Liver (tissue), 9 donors: ENCODE measurements around the gene GLS. TPM values are rescaled to one million over a fixed set of nuclear protein-coding genes. Genes with fewer than 3 reads are reported as not detected.

Experiments
- DNase-seq: peaks from one replicate; pipeline ENCODE4 v3.0.0-alpha.2; 2017; ENCODE audit warnings: low spot score
- H3K27ac ChIP-seq, 2 donors: one replicate each; pipeline ENCODE4 v1.7.0; 2013; ENCODE audit warnings: inconsistent platforms in 2 of 2, low read length in 2 of 2, control low read depth in 1 of 2, low read depth in 1 of 2, mild to moderate bottlenecking in 1 of 2
- H3K27me3 ChIP-seq, 4 donors: one replicate each; pipeline versions ENCODE4 v1.6.1 to v1.7.0; 2013; ENCODE audit warnings: low read length in 3 of 4, inconsistent platforms in 1 of 4, mild to moderate bottlenecking in 1 of 4, moderate library complexity in 1 of 4; ENCODE audit not compliant: control insufficient read depth in 4 of 4, insufficient read depth in 4 of 4
- H3K36me3 ChIP-seq, 4 donors: one replicate each; pipeline versions ENCODE4 v1.6.1 to v1.7.0; 2013; ENCODE audit warnings: low read length in 3 of 4, mild to moderate bottlenecking in 3 of 4, low read depth in 1 of 4, moderate library complexity in 1 of 4; ENCODE audit not compliant: control insufficient read depth in 4 of 4, insufficient read depth in 3 of 4
- H3K4me1 ChIP-seq, 4 donors: one replicate each; pipeline versions ENCODE4 v1.6.1 to v1.7.0; 2013; ENCODE audit warnings: low read length in 3 of 4, mild to moderate bottlenecking in 3 of 4, moderate library complexity in 1 of 4; ENCODE audit not compliant: control insufficient read depth in 4 of 4, insufficient read depth in 4 of 4
- H3K4me3 ChIP-seq, 3 donors: one replicate each; pipeline versions ENCODE4 v1.6.1 to v1.7.0; 2013; ENCODE audit warnings: low read length in 3 of 3, control low read depth in 1 of 3, low read depth in 1 of 3, mild to moderate bottlenecking in 1 of 3
- H3K9ac ChIP-seq, 2 donors: one replicate each; pipeline ENCODE4 v1.7.0; 2013; ENCODE audit warnings: low read length in 2 of 2, mild to moderate bottlenecking in 2 of 2, moderate library complexity in 2 of 2, control low read depth in 1 of 2, low read depth in 1 of 2
- H3K9me3 ChIP-seq, 4 donors: one replicate each; pipeline versions ENCODE4 v1.6.1 to v1.7.0; 2013; ENCODE audit warnings: low read length in 3 of 4; ENCODE audit not compliant: control insufficient read depth in 4 of 4
- GABPA ChIP-seq, 2 donors: IDR thresholded peaks in 1 of 2; conservative IDR thresholded peaks in 1 of 2; 2 replicates each; pipeline ENCODE4 v1.6.1; 2016; ENCODE audit warnings: antibody characterized with exemption in 2 of 2, mild to moderate bottlenecking in 1 of 2, moderate library complexity in 1 of 2
- HNF4A ChIP-seq, 2 donors: conservative IDR thresholded peaks; 2 replicates each; pipeline ENCODE4 v1.6.1; 2016; ENCODE audit warnings: antibody characterized with exemption in 2 of 2, mild to moderate bottlenecking in 2 of 2
- NR2F2 ChIP-seq: IDR thresholded peaks from 2 replicates; pipeline ENCODE4 v1.6.1; 2016; ENCODE audit warnings: antibody characterized with exemption
- RAD21 ChIP-seq, 2 donors: IDR thresholded peaks; 2 replicates each; pipeline ENCODE4 v1.6.1; 2016; ENCODE audit warnings: antibody characterized with exemption in 2 of 2, mild to moderate bottlenecking in 2 of 2
- RXRA ChIP-seq, 2 donors: IDR thresholded peaks; 2 replicates each; pipeline ENCODE4 v1.6.1; 2017 to 2018; ENCODE audit warnings: antibody characterized with exemption in 2 of 2, mild to moderate bottlenecking in 1 of 2
- TAF1 ChIP-seq: conservative IDR thresholded peaks from 2 replicates; pipeline ENCODE4 v1.6.1; 2016; ENCODE audit warnings: antibody characterized with exemption, mild to moderate bottlenecking
- WGBS: extraction: QIAGEN DNeasy Blood & Tissue Kit; methylation state at CpG from one replicate; pipeline ENCODE4 v1.1.7; 2013; 5-methylcytosine and 5-hydroxymethylcytosine counted together
- polyA plus RNA-seq, 2 donors: library from polyadenylated mRNA; stranded (reverse) in 1 of 2; unstranded in 1 of 2; fragments of 200-250 nt in 1 of 2; fragments of >200 nt in 1 of 2; fragmentation: Nextera tagmentation in 1 of 2; extraction: Ambion mirVana in 1 of 2; gene quantifications; one replicate each; pipeline versions ENCODE4 v1.2.1 to v1.2.3, GENCODE V29; 2013 to 2015
- total RNA-seq, 2 donors: library from RNA; depleted of rRNA; stranded (reverse); fragments of >200 nt; gene quantifications; one replicate each; pipeline ENCODE4 v1.2.3, GENCODE V29; 2014
- TF ChIP-seq, protein P1 (sequence below): IDR thresholded peaks from 2 replicates; pipeline ENCODE4 v1.6.1; 2016; ENCODE audit warnings: antibody characterized with exemption
- TF ChIP-seq, protein P2 (sequence below): IDR thresholded peaks from 2 replicates; pipeline ENCODE4 v1.6.1; 2016; ENCODE audit warnings: antibody characterized with exemption, mild to moderate bottlenecking
- donor health status: healthy.
- donor health status: healthy.
- donor health status: healthy.
- donor health status: healthy.
- donor health status: healthy.

The GLS gene
- total and polyA plus RNA-seq, 4 donors = 4.3 to 38.6 (median 16.5) TPM

DNA sequence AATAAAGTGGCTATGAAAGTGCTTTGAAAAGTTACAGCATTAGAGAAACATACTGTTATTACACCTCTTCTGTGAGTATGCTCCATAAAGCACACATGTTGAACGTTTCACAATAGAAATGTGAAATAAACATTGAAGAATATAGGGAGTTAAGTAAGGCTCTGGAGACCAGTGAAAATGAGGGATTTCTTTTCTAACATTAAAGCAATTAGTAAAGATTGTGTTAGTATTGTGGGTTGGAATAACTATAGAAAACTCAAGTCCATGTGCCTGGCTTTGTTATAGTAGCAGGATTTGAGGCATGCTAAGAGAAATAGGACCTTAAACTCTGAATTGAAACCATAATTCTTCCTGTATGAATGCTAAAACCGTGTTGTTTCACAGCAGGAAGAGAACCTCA lies 63.1 kb downstream of the GLS start:
- Histone ChIP-seq H3K9ac (no peak overlapping the region), H3K9me3 (no peaks in the 10 kb centered on the region), H3K4me3 (no peak overlapping the region), H3K36me3 (no peaks in the 10 kb centered on the region), H3K27ac (no peak overlapping the region), H3K4me1 (no peaks in the 10 kb centered on the region), H3K27me3 (no peaks in the 10 kb centered on the region)
- TF ChIP-seq, protein P1, sequence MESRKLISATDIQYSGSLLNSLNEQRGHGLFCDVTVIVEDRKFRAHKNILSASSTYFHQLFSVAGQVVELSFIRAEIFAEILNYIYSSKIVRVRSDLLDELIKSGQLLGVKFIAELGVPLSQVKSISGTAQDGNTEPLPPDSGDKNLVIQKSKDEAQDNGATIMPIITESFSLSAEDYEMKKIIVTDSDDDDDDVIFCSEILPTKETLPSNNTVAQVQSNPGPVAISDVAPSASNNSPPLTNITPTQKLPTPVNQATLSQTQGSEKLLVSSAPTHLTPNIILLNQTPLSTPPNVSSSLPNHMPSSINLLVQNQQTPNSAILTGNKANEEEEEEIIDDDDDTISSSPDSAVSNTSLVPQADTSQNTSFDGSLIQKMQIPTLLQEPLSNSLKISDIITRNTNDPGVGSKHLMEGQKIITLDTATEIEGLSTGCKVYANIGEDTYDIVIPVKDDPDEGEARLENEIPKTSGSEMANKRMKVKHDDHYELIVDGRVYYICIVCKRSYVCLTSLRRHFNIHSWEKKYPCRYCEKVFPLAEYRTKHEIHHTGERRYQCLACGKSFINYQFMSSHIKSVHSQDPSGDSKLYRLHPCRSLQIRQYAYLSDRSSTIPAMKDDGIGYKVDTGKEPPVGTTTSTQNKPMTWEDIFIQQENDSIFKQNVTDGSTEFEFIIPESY = no peak
- TF ChIP-seq TAF1 (no peak), NR2F2 (no peak), RXRA (IDR thresholded peaks at IDR 0.05) (no peak), HNF4A (conservative IDR thresholded peaks at IDR 0.05) (no peak)
- TF ChIP-seq, protein P2, sequence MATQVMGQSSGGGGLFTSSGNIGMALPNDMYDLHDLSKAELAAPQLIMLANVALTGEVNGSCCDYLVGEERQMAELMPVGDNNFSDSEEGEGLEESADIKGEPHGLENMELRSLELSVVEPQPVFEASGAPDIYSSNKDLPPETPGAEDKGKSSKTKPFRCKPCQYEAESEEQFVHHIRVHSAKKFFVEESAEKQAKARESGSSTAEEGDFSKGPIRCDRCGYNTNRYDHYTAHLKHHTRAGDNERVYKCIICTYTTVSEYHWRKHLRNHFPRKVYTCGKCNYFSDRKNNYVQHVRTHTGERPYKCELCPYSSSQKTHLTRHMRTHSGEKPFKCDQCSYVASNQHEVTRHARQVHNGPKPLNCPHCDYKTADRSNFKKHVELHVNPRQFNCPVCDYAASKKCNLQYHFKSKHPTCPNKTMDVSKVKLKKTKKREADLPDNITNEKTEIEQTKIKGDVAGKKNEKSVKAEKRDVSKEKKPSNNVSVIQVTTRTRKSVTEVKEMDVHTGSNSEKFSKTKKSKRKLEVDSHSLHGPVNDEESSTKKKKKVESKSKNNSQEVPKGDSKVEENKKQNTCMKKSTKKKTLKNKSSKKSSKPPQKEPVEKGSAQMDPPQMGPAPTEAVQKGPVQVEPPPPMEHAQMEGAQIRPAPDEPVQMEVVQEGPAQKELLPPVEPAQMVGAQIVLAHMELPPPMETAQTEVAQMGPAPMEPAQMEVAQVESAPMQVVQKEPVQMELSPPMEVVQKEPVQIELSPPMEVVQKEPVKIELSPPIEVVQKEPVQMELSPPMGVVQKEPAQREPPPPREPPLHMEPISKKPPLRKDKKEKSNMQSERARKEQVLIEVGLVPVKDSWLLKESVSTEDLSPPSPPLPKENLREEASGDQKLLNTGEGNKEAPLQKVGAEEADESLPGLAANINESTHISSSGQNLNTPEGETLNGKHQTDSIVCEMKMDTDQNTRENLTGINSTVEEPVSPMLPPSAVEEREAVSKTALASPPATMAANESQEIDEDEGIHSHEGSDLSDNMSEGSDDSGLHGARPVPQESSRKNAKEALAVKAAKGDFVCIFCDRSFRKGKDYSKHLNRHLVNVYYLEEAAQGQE = no peak
- 68% methylated on average over 2 of the region's 2 CpGs for WGBS
- no peak for DNase-seq

DNA sequence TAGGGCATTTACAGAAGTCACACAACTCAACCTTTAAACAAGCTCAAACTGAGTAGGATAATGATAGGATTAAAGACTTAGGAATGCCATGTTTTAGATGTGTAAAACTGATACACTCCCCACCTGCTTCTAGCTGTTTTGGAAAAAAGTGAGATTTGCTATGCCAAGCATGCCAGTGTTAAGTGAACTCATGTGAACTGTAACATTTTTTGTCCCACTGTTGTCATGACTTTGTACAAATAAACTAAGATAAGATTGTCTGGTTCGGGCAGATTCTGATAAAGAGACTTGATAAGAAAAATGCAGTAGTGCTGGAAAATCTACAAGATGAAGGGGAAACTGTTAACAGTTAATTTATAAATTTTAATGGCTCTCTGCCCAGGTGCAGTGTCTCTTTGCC lies 66.5 kb downstream of the GLS start:
- Histone ChIP-seq H3K4me1 (no peaks in the 10 kb centered on the region), H3K9ac (no peak overlapping the region), H3K9me3 (no peaks in the 10 kb centered on the region), H3K36me3 (no peaks in the 10 kb centered on the region), H3K27me3 (no peaks in the 10 kb centered on the region), H3K4me3 (no peak overlapping the region), H3K27ac (no peak overlapping the region)
- 13% methylated on average over 1 of the region's 1 CpG for WGBS
- TF ChIP-seq RXRA (IDR thresholded peaks at IDR 0.05) = peak in 1 of 2 donors; percentile 4
- TF ChIP-seq, protein P2 = no peak
- no peak for DNase-seq

DNA sequence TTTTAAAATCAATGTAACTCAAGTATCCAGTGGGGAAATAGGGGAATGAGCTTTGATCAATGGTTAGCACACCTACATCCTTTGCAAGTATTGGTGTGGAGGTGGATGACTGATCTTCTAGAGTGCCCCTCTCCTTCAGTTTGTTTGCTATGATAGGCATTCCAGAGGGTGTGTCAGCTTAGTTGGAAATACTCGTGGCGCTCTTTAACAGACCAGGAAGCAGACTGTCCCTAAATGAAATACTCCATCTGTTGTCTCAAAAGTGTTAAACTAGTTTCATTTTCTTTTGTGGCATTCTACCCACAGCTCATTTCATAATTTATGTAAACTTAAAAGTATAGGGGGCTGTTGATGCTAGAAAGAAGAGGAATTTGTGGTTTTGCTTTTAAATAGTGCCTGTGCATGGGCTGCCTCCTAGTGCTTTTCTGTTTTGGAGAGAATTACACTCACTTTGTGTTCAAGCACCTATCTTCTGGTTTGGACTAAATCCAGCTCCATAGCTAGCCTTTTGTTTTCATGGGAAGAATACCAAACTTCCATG lies 67.2 kb downstream of the GLS start:
- H3K4me1 ChIP-seq = no peaks in the 10 kb centered on the region
- no peak overlapping the region for H3K27ac ChIP-seq
- DNase-seq = no peak
- no peaks in the 10 kb centered on the region for H3K9me3 ChIP-seq
- H3K9ac ChIP-seq = no peak overlapping the region
- no peak for TF ChIP-seq GABPA (IDR thresholded peaks at IDR 0.05 in 1 of 2, conservative IDR thresholded peaks at IDR 0.05 in 1 of 2)
- TF ChIP-seq RAD21 (IDR thresholded peaks at IDR 0.05) = peak in 1 of 2 donors; percentile 15
- H3K27me3 ChIP-seq = no peaks in the 10 kb centered on the region
- WGBS = 32% methylated on average over 2 of the region's 2 CpGs
- no peak overlapping the region for H3K4me3 ChIP-seq
- no peaks in the 10 kb centered on the region for H3K36me3 ChIP-seq
